Stimulated activated naive CD8-positive, alpha-beta T cell treated with anti-CD3 and anti-CD28 coated beads, Interleukin-15, Interleukin-2, amounts not matched to agents 100 ng/mL and 50 ng/mL, for 24 hours (primary cell): ENCODE measurements around the gene DNAH10.

Experiments
- H3K27ac Mint-ChIP-seq: one replicate; pipeline ENCODE4 v1.8.0; 2021; ENCODE audit warnings: mild to moderate bottlenecking, mixed read lengths
- H3K27me3 Mint-ChIP-seq: one replicate; pipeline ENCODE4 v1.8.0; 2021; ENCODE audit warnings: mixed read lengths
- H3K36me3 Mint-ChIP-seq: one replicate; pipeline ENCODE4 v1.8.0; 2021; ENCODE audit warnings: low read depth, mixed read lengths
- H3K4me1 Mint-ChIP-seq: one replicate; pipeline ENCODE4 v1.8.0; 2021; ENCODE audit warnings: low read depth, mixed read lengths
- H3K4me3 Mint-ChIP-seq: one replicate; pipeline ENCODE4 v1.8.0; 2021; ENCODE audit warnings: mild to moderate bottlenecking, mixed read lengths
- H3K9me3 Mint-ChIP-seq: one replicate; pipeline ENCODE4 v1.8.0; 2021; ENCODE audit warnings: mixed read lengths

DNAH10 gene

DNA sequence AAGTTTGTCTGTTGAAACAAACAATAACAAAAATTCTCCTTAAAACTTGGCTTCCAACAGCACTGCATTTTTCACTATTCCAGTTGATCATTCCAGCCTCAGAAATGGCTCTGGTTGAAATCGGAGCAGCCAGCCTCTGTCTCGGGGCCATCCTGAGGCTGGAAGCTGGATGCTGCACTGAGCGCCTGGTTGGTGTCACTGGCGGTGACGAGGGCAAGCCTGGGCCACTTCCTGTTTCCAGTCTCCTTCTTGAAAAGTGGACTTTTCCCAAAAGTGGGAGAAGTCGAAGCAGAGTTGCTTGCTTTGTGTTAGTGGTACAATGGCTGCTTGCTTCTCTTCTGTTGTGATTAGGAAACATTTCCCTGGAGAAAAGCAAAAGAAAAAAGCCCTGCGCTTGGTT lies 161.8 kb downstream of the DNAH10 start:
- no peaks in the 10 kb centered on the region for H3K36me3 Mint-ChIP-seq
- H3K27ac Mint-ChIP-seq = no peak overlapping the region
- no peaks in the 10 kb centered on the region for H3K27me3 Mint-ChIP-seq
- H3K4me3 Mint-ChIP-seq = no peak overlapping the region
- H3K9me3 Mint-ChIP-seq = no peaks in the 10 kb centered on the region
- H3K4me1 Mint-ChIP-seq = no peaks in the 10 kb centered on the region

DNA sequence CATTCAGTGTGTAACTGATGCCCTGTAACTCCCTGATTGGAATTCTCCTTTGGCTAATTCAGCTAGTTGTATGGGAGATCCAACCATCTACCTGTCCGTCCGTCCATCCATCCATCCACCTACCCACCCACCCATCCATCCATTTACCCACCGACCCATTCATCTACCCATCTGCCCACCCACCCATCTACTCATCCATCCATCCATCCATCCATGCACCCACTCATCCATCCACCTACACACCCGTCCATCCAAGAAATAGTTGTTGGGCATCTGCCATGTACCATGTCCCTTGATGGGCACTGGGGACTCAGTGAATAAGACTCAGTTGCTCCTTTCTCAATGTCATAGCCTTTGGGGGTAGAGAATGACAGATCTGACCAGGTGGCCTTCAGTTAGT lies 162.4 kb downstream of the DNAH10 start:
- H3K36me3 Mint-ChIP-seq = no peaks in the 10 kb centered on the region
- no peaks in the 10 kb centered on the region for H3K9me3 Mint-ChIP-seq
- H3K27ac Mint-ChIP-seq = no peak overlapping the region
- H3K4me1 Mint-ChIP-seq = no peaks in the 10 kb centered on the region
- no peak overlapping the region for H3K4me3 Mint-ChIP-seq
- no peaks in the 10 kb centered on the region for H3K27me3 Mint-ChIP-seq

DNA sequence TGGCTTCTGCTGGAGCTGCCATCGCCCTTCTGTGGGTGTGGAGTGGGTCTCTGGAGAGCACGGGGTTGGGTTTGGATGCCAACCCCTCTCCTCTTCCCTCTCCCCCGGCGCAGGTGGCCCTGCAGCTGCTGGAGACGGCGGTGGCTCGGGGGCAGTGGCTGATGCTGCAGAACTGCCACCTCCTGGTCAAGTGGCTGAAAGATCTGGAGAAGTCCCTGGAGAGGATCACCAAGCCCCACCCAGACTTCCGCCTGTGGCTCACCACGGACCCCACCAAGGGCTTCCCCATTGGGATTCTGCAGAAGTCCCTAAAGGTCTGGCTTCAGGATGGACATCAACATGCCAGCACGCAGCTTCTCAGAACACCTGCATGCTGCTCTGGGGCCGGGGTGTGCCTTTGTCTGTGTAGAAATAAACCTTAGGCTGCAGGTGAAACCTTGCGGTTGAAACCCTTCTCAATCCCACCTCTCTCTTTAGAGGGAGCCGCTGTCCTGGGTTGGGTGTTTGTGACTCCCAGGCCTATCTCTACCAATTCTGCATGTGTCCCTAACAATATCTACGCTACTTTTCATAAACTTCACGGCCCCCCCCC lies 166.3 kb downstream of the DNAH10 start:
- H3K9me3 Mint-ChIP-seq = no peaks in the 10 kb centered on the region

DNA sequence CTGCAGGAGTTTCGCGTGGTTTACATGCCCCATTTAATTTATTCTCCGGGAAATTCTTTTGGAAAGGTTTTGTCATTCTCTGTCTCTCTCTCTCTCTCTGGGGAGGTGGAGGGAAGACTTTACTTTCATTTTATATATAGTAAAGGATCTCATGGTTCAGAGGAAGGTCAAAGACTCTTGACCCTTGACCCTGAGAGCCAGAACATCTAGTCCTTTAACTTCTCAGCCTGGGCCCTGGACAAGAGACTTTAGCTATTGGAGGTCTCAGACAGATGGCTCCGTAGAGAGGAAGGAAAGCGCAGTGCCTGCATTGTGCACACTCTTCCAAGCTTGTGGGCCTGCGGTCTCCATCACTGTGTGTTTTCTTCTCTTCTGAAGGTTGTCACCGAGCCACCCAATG lies 166.8 kb downstream of the DNAH10 start:
- Mint-ChIP-seq H3K9me3 (no peaks in the 10 kb centered on the region), H3K4me3 (no peak overlapping the region), H3K4me1 (peaks cover 19% of the 10 kb centered on the region), H3K36me3 (no peaks in the 10 kb centered on the region), H3K27ac (no peak overlapping the region), H3K27me3 (no peaks in the 10 kb centered on the region)

More for the DNA sequence above, 166.3 kb downstream of the DNAH10 start:
- Mint-ChIP-seq H3K4me1 (peaks cover 15% of the 10 kb centered on the region), H3K36me3 (no peaks in the 10 kb centered on the region), H3K27me3 (no peaks in the 10 kb centered on the region), H3K4me3 (no peak overlapping the region), H3K27ac (no peak overlapping the region)

DNA sequence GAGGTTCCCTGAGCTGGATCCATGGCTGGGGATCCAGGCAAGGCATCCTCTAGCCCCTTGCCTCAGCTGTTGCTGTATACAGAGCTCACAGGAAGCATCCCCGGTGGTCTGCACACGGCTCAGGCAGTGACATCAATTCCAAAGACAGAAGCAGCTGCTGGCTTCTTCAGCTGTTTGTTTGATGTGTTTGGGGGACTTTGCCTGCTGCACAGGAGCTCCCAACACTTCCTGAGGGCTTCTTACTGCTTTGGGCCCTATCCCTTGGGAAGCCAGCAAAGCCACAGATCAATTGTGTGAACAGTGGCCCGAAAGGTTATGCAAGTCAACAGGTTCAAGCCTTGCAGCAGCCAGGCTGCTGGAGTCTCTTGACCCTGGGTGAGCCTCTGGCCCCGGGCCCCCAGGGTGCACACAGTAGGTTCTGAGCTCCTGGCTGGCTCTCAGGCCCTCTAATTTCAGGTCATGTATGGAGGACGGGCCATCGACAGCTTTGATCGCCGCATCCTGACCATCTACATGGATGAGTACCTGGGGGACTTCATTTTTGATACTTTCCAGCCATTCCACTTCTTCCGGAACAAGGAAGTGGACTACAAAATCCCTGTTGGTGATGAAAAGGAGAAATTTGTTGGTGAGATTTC lies 168.0 kb downstream of the DNAH10 start:
- H3K9me3 Mint-ChIP-seq = no peaks in the 10 kb centered on the region
- no peak overlapping the region for H3K4me3 Mint-ChIP-seq
- H3K27me3 Mint-ChIP-seq = no peaks in the 10 kb centered on the region
- peaks cover 19% of the 10 kb centered on the region for H3K4me1 Mint-ChIP-seq
- H3K27ac Mint-ChIP-seq = peak overlapping the region; percentile 26
- H3K36me3 Mint-ChIP-seq = no peaks in the 10 kb centered on the region

DNA sequence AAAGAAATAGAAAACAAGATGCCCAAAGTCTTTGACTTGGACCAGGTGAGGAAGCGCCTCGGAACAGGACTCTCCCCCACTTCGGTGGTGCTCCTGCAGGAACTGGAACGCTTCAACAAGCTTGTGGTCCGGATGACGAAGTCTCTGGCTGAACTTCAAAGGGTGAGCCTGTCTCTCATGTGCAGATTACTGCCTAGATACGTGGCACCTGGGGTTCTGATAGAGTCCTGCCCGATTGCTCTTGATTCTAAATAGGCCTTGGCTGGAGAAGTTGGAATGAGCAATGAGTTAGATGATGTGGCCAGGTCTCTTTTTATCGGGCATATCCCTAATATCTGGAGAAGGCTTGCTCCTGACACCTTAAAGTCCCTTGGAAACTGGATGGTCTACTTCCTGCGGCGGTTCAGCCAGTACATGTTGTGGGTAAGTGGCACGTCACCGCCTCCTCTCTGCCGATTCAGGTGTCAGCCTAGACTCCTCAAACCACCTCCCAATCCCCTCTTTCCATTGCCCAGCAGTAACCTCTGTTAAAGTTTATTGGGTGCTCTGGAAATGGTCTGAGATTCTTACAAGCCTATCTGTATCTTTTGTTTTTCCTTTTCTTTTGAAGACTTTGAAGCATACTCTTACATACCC lies 169.7 kb downstream of the DNAH10 start:
- Mint-ChIP-seq H3K9me3 (no peaks in the 10 kb centered on the region), H3K4me1 (peaks cover 22% of the 10 kb centered on the region), H3K27ac (no peak overlapping the region), H3K27me3 (no peaks in the 10 kb centered on the region), H3K36me3 (no peaks in the 10 kb centered on the region), H3K4me3 (no peak overlapping the region)

DNA sequence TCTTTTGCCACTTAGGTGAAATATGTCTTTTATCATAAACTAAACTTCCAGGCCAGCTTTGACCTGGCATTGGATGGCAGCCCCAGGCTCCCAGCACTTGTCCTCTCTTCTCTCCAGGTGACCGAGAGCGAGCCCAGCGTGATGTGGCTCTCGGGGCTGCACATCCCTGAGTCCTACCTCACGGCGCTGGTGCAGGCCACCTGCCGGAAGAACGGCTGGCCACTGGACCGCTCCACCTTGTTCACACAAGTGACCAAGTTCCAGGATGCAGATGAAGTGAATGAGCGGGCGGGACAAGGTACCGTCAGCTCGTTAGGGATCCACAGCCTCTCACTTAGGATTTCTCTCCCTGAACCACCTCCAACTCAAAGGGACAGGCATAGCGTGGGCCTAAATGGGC lies 171.1 kb downstream of the DNAH10 start:
- Mint-ChIP-seq H3K4me3 (no peak overlapping the region), H3K9me3 (no peaks in the 10 kb centered on the region), H3K27ac (no peak overlapping the region), H3K4me1 (peaks cover 32% of the 10 kb centered on the region), H3K36me3 (no peaks in the 10 kb centered on the region), H3K27me3 (no peaks in the 10 kb centered on the region)

DNA sequence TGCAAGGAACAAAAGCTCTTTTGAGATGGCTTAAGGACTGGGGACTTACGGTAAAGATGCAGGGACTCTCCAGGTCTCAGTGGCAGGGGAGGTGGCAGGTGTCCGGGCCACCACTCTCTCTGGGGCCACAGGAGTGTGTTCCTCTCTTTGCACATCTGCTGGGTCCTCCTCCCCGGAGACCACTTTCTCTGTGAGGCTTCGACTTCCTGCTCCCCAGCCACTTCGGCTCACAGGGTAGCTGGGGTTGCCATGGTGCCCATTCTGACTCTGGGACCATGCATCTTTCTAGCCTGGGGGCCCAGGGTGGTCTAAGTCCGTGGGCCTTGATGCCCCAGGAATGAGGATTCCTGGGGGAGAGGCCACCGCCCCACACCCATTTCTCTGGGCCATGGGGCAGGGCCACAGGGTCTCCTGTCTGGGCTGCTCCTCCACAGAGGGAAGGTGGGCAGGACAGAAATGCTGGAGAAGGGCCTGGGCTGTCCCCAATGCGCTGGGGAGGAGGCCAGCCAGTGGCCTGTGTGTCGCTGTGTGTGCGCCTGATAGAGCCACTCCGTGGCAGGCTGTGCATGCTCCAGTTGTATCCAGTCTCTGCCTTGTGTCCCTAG lies 172.0 kb downstream of the DNAH10 start:
- peaks cover 41% of the 10 kb centered on the region for H3K4me1 Mint-ChIP-seq
- H3K4me3 Mint-ChIP-seq = no peak overlapping the region
- no peak overlapping the region for H3K27ac Mint-ChIP-seq
- no peaks in the 10 kb centered on the region for H3K9me3 Mint-ChIP-seq
- H3K36me3 Mint-ChIP-seq = no peaks in the 10 kb centered on the region
- no peaks in the 10 kb centered on the region for H3K27me3 Mint-ChIP-seq

DNA sequence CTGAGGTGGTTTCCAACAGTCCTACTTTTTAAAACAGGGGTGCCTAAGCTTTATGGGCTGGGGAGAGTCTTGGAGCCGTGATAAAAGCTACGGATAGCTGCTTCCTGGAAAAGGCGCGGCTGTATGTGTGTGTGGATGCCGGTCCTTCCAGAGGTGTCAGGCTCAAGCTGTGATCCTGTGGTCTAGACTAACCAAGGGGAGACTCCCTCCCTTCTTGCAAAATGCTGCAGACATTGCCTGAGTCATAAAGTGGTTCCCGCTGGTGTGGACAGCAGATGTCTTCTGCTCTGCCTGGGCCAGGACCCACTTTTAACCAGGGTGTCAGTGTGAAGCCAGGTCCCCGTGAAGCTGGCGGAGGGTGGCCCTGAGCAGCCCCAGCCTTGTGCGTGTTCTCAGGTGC lies 172.7 kb downstream of the DNAH10 start:
- Mint-ChIP-seq H3K4me1 (peaks cover 41% of the 10 kb centered on the region), H3K9me3 (no peaks in the 10 kb centered on the region), H3K36me3 (no peaks in the 10 kb centered on the region)

DNA sequence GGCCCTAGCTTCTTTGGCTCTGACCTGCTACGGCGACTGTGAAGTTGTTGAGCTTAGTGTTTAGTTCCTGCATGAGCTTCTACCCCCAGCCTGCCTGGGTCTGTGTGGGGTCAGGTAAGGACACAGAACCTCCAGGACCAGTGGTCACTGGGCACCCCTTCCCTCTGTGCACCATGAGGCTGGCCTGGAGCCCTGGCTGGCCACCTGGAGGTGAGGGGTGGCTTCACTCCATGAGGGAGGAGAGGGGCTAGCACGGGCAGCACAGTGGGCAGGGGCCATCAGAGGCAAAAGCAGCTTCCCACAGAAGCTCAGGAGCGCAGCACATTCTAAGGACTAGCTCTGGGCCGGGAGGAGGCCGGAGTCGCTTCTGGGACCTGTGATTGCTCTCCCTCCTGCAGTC lies 173.9 kb downstream of the DNAH10 start:
- H3K4me3 Mint-ChIP-seq = no peak overlapping the region
- H3K4me1 Mint-ChIP-seq = peaks cover 41% of the 10 kb centered on the region
- no peaks in the 10 kb centered on the region for H3K9me3 Mint-ChIP-seq
- H3K36me3 Mint-ChIP-seq = no peaks in the 10 kb centered on the region
- no peaks in the 10 kb centered on the region for H3K27me3 Mint-ChIP-seq
- no peak overlapping the region for H3K27ac Mint-ChIP-seq

More for the DNA sequence above, 172.7 kb downstream of the DNAH10 start:
- H3K27ac Mint-ChIP-seq = no peak overlapping the region
- no peaks in the 10 kb centered on the region for H3K27me3 Mint-ChIP-seq
- no peak overlapping the region for H3K4me3 Mint-ChIP-seq

DNA sequence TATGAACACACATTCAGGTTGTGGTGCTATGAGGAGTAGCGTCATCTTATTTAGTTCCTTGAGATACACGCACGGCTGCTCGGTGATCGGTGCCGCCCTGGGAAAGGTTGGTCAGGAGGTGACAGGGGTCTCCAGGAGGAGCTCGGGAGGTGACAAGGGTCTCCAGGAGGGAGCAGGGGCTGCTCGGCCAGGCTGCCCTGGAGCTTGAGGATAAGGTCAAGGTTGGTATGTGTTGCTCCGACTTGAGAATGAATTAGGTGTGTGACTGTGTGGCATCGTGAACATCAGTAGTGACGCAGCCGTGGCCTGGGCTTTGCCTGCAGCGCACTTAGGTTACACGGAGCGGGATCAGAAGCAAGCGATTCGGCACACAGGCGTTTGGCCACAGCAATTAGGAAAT lies 174.4 kb downstream of the DNAH10 start:
- H3K27me3 Mint-ChIP-seq = no peaks in the 10 kb centered on the region
- peaks cover 39% of the 10 kb centered on the region for H3K4me1 Mint-ChIP-seq
- peaks cover 3% of the 10 kb centered on the region for H3K36me3 Mint-ChIP-seq
- H3K4me3 Mint-ChIP-seq = no peak overlapping the region
- H3K9me3 Mint-ChIP-seq = no peaks in the 10 kb centered on the region
- peak overlapping the region; percentile 41 for H3K27ac Mint-ChIP-seq

DNA sequence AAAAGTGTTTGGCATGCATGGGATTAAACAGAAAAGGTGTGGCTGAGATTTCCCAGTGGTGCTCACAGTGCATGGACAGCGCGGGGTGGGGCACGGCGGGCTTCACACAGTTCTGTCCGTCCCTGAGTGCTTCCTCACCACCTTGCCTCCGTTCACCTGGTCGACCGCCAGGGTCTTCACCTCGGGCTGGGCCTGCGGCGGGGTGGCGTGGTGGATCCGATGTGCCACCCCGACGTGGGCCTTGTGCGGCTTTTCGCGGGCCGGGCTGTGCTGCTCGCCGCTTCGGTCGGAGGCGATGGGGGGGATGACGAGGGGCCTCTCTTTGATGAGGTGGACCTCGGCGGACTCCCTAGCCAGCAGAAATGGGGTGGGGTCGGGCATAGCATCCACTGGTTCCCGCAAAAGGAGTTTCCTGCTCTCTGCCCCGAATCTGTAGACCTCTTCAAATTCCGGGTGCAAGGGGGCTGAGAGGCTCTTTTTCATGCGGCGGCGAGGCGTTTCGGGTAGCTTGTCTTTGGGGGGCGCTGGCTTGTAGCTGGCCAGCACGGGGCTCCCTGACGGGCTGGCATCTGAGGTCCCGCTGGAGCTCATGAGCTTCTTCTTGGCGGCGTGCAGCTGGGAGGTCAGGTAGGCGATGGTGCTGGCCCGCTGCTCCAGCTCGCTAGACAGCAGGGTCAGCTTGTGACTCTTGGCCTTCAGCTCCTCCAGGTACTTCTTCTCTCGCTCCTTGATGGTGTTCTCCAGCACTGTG lies 175.0 kb downstream of the DNAH10 start:
- Mint-ChIP-seq H3K4me3 (peak overlapping the region; percentile 73), H3K27me3 (no peaks in the 10 kb centered on the region), H3K9me3 (no peaks in the 10 kb centered on the region), H3K36me3 (peaks cover 10% of the 10 kb centered on the region), H3K4me1 (peaks cover 32% of the 10 kb centered on the region), H3K27ac (peak overlapping the region; percentile 75)

DNA sequence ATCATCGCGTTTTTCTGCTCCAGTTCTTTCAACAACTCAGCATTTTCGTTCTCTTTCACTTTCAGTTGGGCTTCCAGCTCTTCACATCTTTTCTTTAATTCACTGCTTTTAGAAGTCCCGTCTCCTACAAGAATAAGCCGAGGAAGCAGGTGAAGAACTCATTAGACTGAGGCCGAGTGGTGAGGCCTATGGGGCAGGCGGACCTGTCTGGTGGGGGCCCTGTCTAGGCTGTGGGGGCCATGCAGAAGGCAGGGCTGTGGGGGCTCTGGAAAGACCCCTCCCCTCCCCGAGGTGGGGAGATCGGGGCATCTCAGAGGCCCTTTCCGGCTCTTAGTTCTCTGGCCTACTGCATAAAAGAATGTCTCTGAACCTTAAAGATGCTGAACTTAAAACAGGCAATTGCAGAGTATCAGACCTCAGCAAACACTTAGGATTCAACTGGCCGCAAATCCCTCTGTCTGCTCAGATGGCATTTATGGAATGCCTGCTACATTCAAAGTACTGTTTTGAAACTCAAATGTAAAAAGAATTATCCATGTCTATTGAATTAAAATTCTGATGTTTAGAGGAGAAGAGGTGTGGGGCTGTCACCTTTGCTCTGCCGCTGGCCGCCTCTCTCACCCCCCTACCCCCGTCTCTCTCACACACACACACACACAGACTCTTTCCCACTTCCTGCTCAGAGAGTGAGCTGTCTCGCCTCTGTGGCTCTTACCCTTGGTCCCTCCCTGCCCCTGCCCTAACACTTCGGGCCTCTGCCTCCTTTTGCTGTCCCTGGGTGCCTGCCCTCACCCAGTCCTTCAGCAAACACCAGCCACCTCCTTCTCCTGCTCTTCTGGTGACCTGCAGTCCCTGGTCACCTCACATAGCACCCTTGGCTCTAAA lies 175.8 kb downstream of the DNAH10 start:
- Mint-ChIP-seq H3K4me3 (peak overlapping the region; percentile 73), H3K36me3 (peaks cover 17% of the 10 kb centered on the region), H3K27me3 (no peaks in the 10 kb centered on the region), H3K9me3 (no peaks in the 10 kb centered on the region), H3K27ac (peak overlapping the region; percentile 75), H3K4me1 (peaks cover 26% of the 10 kb centered on the region)
